ENCODE measurements around the gene TCTN1. TPM values are rescaled to one million over a fixed set of nuclear protein-coding genes. Genes with fewer than 3 reads are reported as not detected.

TCTN1 gene
- total and polyA plus RNA-seq, 2 of the 4 experiments (the other 2 are of a cell fraction), result 11.7 to 18.8 TPM

DNA sequence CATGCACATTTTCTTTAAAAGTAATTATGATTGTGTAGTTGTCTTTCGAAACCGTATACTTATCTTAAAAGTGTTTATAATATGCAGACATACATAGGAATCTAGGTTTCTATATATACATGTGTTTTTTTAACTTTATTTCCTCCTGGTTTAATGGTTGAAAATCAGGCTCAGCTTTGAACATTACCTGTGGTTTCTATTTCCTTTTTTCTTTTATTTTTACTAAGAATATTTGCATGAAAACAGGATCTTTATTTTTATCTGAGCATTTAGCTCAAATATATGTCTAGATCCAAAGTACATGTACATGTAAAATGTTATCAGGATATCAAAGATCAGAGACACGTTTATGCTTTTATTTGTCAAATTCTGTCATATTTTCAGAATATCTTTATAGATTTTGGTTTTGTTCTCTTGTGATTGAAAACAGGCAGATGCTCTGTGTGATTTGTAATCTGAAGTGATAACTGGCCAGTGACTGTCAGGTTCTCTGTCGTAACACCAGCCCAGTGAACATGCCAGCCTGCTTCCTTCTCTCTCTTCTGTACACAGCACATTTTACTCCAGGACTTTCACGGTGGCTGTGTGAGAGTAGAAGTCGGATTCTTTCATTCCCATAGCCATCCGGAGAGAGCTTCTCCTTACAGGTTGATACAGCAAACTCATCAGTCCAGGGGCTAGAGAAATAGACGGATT is 13.7 kb downstream of the TCTN1 start:
- Histone ChIP-seq H2AK5ac (ENCODE audit: low read depth, low read length) (no peak overlapping the region), H4K91ac (ENCODE audit: insufficient read depth, low read depth, low read length) (no peak overlapping the region), H3K56ac (ENCODE audit: extremely low read depth, insufficient read depth, low read length) (no peak overlapping the region), H2AFZ (replicated peaks; ENCODE audit: low read length, poor library complexity) (no peak overlapping the region), H4K8ac (ENCODE audit: low read depth in 2 of 2, low read length in 2 of 2) (no peak overlapping the region), H3K4me1 (ENCODE audit: control insufficient read depth, insufficient read depth, low read length) (no peaks in the 10 kb centered on the region), H2AK9ac (replicated peaks; ENCODE audit: low read depth, low read length, poor library complexity) (no peak overlapping the region), H3K27me3 (ENCODE audit: control insufficient read depth, insufficient read depth, low read length) (no peaks in the 10 kb centered on the region), H2BK5ac (ENCODE audit: low read depth, low read length, poor library complexity, severe bottlenecking) (no peak overlapping the region), H3K9me3 (ENCODE audit: control insufficient read depth, insufficient read depth, low read length) (no peaks in the 10 kb centered on the region), H4K20me1 (ENCODE audit: insufficient read depth, low read length) (no peaks in the 10 kb centered on the region), H3K18ac (ENCODE audit: low read depth, low read length) (no peak overlapping the region), H3K23ac (ENCODE audit: low read depth, low read length) (no peak overlapping the region), H3K36me3 (ENCODE audit: control insufficient read depth, insufficient read depth, low read length) (peaks cover 4% of the 10 kb centered on the region; the same call in 1 of the 2 replicates), H2BK15ac (ENCODE audit: low read depth, low read length) (no peak overlapping the region), H2BK120ac (ENCODE audit: low read depth, low read length) (no peak overlapping the region), H3K79me1 (ENCODE audit: low read depth in 1 of 2, low read length in 2 of 2) (no peaks in the 10 kb centered on the region), H3K4ac (ENCODE audit: low read depth, low read length) (no peak overlapping the region), H3K27ac (ENCODE audit: insufficient read depth, low read length) (no peak overlapping the region), H3K4me3 (ENCODE audit: insufficient read depth, low read depth, low read length) (no peak overlapping the region), H2BK20ac (ENCODE audit: low read depth, low read length) (no peak overlapping the region), H3K9ac (ENCODE audit: low read depth, low read length) (no peak overlapping the region), H4K5ac (ENCODE audit: low read depth, low read length) (no peak overlapping the region), H3K4me2 (ENCODE audit: low read depth, low read length) (no peak overlapping the region), H3K9me1 (ENCODE audit: insufficient read depth, low read length) (no peaks in the 10 kb centered on the region), H3K14ac (replicated peaks; ENCODE audit: low read depth, low read length) (no peak overlapping the region)
- DNase-seq (no peak), ATAC-seq (ENCODE audit: low read depth) (no peak)
- no peak for TF ChIP-seq RCOR1 (IDR thresholded peaks at IDR 0.05; ENCODE audit: insufficient replicate concordance, low read length)
- TF ChIP-seq MAZ (IDR thresholded peaks at IDR 0.05; ENCODE audit: borderline replicate concordance, low read depth, low read length), result no peak
- no peak for TF ChIP-seq MXI1 (IDR thresholded peaks at IDR 0.05; ENCODE audit: borderline replicate concordance, low read depth, low read length)
- TF ChIP-seq, protein P1, sequence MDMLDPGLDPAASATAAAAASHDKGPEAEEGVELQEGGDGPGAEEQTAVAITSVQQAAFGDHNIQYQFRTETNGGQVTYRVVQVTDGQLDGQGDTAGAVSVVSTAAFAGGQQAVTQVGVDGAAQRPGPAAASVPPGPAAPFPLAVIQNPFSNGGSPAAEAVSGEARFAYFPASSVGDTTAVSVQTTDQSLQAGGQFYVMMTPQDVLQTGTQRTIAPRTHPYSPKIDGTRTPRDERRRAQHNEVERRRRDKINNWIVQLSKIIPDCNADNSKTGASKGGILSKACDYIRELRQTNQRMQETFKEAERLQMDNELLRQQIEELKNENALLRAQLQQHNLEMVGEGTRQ (IDR thresholded peaks at IDR 0.05; ENCODE audit: low read depth, low read length), result no peak
- TF ChIP-seq SMC3 (IDR thresholded peaks at IDR 0.05; ENCODE audit: low read depth, low read length), result no peak
- no peak for TF ChIP-seq CEBPB (IDR thresholded peaks at IDR 0.05; ENCODE audit: low read depth, low read length)
- TF ChIP-seq, protein P2, sequence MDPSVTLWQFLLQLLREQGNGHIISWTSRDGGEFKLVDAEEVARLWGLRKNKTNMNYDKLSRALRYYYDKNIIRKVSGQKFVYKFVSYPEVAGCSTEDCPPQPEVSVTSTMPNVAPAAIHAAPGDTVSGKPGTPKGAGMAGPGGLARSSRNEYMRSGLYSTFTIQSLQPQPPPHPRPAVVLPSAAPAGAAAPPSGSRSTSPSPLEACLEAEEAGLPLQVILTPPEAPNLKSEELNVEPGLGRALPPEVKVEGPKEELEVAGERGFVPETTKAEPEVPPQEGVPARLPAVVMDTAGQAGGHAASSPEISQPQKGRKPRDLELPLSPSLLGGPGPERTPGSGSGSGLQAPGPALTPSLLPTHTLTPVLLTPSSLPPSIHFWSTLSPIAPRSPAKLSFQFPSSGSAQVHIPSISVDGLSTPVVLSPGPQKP (IDR thresholded peaks at IDR 0.05; ENCODE audit: borderline replicate concordance, low read depth, low read length), result no peak
- TF ChIP-seq POLR2A (IDR thresholded peaks at IDR 0.05; ENCODE audit: low read depth, low read length), result no peak
- ChIA-PET POLR2A (ENCODE audit: unreplicated experiment) (no interaction called here), CTCF (interaction anchor here (0.6 kb wide), 1 partner anchor 93 kb away, joined by 4 read pairs; no protein-coding TSS in a partner anchor)
- no CpG with 5 or more reads among the region's 8 CpGs for WGBS, 2 experiments (ENCODE audit: extremely low coverage in 2 of 2, insufficient read length in 1 of 2)
- intact Hi-C loops (cut with micrococcal nuclease), result no loop called here
- no TSS peak for BruUV-seq (replicated peaks)
- dilution Hi-C loops (cut with HindIII; ENCODE audit: low sequenced_read_pairs, unreplicated experiment), result no loop called here
- in situ Hi-C loops (cut with MboI; ENCODE audit: low sequenced_read_pairs), result no loop called here

All from IMR-90 (cell line).